HG03565 (cell line): Measurements from ENCODE around the gene ISG15.
"Not testable (repeated sequence)": the region's sequence is repeated elsewhere in the genome, so short reads cannot be mapped to it uniquely, and the experiment has no call there.

ENCODE experiments used
- ATAC-seq: cut with Tn5 transposase; IDR thresholded peaks from one replicate; pipeline ENCODE4 v1.9.1; 2021; ENCODE audit warnings: mild to moderate bottlenecking, moderate library complexity; ENCODE audit not compliant: unreplicated experiment

ISG15 gene

DNA sequence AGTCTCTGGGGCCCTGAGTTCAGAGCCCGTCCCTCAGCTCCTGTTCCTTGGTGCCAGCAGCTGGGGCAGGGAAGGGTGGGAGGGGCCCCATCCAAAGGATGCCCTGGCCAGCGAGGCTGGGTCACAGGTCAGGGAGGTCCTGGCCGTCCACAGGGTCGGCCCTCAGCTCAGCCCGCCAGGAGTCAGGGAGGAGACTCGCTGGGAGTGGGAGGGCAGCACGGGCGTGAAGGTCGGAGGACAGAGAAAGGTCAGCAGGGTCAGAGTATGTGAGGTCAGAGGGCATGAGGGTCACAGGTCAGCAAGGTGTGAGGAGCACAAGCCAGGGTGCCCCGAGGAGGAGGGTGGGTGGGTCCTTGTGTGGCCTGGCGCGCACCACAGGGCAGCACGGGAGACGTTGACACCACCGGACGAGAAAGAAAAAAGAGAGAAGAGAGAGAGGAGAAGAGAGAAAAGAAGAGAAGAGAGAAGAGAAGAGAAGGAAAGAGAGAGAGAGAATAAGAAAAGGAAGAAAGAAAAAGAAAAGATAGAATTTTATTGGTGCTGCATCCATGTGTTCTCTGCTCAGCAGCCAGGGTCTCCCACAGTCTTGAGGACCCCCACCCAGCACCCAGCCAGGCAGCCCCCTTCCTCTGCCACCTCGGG is 38.5 kb upstream of the ISG15 start:
- no peak for ATAC-seq

DNA sequence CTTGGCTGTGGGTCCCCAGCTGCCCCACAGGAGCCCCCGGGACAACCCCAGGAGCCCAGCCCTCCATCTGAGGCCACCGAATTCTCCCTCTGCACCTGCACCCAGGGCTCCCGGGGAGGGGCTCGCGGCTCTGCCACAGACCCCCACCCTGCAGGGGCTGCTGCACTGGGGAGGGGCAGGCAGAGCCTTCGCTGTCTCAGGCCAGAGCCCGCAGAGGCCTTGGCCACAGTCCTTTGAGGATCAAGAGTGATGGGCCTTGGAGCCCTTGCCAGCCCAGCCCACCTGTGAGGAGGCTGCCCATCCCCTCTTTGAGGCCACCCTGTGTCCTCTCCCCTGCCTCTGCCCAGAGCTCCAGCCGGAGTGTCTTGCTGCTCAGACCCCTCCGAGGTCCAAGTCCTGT is 37.9 kb upstream of the ISG15 start:
- ATAC-seq = no peak

DNA sequence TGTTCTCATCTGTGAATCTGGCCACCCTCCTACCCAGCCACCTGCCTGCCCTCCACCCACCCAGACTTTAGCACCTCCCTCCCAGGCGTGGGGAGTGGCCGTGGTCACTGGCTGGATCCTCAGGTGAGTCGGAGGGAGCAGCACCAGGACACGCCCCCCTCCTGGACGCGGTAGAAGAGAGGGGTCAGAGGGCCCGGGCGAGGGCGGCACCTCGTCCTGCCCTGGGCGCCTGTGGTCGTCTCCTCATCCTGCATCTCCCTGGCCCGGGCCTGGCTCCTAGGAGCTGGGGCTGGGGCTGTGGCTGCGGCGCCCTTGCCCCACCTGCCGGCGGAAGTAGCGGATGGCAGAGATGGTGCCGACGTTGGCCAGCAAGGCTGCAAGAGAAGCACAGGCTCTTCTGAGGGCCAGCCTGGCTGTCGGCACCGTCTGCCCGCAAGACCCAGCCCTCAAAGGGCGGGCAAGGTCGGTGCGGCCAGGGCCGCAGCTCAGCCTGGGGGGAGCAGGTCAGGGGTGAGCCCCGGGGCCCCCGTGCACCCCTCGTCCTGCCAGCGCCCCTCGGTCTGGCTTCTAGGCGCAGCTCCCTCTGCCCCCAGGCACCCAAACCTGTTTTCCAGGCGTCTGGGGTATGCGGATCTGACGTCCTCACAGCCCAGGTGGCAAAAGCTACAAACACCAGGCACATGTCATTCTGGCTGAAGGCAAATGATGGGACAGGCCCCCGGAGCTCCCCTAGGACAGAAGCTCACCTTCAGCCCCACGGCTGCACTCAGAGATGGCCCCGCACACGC is 37.2 kb upstream of the ISG15 start:
- no peak for ATAC-seq

GRCh38 chr1:976791-977190 is 36.5 kb upstream of the ISG15 start:
- not testable (repeated sequence) for ATAC-seq

- ATAC-seq = no peak
Observed at GRCh38 chr1:978069-978834, 35.0 kb upstream of the ISG15 start.

DNA sequence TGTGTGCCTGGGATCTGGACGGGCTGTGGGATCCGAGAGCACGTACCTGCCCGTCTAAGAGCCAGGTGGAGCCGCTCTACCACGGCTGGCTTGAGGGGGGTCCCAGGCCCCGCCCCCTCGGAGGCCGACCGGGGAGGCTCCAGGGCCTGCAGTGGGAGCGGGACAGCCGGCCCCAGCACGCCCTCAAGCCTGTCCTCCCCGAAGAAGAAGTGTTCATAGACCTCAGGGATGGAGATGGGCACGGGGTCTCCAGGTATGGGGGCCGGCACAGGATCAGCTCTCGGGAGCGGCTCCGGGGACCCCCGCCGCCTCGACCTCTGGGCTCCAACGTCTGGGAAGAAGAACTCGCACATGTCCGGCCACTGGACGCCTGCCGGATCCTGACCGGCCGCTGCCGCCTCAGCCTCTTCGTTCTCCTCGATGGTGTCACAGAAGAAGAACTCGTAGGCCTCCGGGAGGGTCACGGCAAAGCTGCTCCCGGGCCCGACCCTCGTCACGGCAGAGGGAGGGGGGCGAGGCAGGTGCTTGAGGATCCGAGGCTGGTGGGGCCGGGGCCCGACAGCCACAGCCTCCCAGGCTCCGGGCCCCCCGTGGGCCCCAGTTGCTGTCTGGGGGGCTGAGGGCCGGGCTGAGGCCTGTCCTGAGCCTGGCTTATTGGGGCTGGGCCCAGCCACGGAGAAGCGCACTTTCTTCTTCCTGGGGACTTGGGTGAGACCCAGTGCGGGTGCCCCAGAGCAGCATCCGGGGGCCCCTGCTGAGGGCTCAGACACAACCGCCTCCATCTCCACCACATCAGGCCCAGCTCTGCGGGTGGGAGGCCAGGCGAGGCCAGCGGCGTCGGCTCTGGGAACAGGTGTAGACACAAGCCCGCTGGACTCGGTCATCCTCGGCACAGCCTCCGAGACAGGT is 34.2 kb upstream of the ISG15 start:
- no peak for ATAC-seq

- ATAC-seq = no peak
Observed at GRCh38 chr1:979744-980072, 33.6 kb upstream of the ISG15 start.

- ATAC-seq = no peak
Observed at GRCh38 chr1:980137-980571, 33.1 kb upstream of the ISG15 start.

DNA sequence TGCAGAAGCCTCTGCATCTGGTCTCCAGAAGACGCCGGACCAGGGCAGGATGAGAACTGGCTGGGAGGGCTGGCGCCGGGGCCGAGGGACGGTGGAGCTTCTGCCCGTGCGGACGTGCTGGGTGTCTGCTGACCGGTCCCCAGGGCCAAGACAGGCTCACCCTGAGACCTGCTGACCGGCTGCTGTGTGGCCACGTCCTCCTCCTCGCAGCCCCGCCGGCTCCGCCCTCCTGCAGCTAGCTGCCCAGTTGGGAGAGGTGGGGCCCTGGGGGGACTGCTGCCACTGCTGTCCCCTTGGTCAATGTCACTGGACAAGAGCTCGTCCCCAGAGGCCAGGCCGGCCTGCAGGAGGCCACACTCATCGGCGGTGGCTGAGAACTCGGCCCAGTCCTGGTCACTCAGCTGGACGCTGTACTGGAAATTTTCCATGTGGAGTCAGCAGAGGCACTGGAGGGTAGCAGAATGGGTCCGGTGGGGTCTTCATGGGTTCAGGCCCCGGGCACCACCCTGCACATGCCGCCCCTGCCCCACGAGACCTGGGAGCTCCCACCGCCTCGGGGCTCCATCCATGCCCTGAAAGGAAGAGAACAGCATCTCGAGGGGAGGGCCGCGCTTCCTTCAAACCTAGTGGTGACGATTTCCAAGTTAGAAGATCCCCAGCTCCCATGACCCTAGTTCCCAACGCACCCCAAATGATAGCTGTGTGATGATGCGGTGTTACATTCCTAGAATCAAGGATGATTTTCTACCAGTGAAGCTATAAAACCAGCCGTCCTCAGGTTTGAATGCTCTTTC is 32.5 kb upstream of the ISG15 start:
- ATAC-seq = no peak

DNA sequence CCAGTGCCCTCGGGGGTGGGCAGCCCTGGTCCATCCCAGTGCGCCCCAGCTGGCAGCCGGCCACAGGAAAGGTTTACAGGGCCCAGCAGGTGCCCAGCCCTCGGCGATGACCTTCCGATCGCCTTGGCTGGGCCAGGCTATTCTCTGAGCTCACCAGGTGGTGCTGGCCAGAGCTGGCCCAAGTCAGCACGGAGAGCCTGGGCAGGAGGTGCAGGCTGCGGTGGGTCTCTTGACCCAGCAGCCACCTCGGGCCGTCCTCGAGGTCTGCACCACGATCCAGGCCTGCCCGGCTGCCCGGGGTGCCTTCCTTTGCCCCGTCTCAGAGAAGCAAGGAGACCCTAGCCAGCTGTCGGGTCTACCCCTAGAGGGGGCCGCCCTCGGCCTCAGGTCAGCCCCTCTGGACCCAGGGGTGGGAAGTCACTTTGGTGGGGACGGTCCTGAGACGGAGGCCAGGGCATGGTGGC is 31.8 kb upstream of the ISG15 start:
- no peak for ATAC-seq

GRCh38 chr1:981955-982558 is 31.2 kb upstream of the ISG15 start, which contains the start of gene PERM1:
Gene PERM1 (minus strand): TSS chr1:982093. CDS start chr1:981029, 1,064 bp downstream.
- ATAC-seq = no peak

DNA sequence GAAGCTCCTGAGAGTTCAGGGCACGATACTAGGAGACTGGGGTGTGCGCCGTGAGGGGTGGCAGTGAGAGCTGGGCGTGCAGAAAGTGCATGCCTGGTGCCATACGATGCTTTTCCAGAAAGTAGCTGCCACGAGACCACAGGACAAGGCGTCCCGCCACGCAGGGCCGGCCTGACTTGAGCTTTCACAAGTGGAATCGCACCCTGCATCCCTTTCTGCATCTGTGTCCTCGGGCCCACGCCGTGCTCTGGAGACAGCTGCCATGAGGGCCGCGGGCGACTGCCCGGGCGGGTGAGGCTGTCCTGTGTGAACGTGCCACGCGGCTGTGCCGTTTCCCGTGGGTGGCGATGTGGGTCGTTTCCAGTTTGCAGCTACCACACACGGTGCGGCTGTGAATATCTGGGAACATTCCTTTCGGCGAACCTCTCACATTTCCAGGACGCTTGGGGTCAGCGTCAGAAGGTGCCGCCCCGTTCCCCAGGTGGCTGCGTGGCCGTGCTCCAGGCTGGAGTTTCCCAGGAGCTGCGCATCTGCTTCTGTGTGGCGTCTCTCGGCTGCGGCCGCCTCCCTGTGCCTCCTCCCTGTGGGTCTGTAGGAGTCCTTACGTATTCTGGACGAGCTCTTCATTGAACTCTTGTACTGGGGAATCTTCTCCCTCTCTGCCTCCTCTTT is 30.4 kb upstream of the ISG15 start:
- ATAC-seq = no peak

DNA sequence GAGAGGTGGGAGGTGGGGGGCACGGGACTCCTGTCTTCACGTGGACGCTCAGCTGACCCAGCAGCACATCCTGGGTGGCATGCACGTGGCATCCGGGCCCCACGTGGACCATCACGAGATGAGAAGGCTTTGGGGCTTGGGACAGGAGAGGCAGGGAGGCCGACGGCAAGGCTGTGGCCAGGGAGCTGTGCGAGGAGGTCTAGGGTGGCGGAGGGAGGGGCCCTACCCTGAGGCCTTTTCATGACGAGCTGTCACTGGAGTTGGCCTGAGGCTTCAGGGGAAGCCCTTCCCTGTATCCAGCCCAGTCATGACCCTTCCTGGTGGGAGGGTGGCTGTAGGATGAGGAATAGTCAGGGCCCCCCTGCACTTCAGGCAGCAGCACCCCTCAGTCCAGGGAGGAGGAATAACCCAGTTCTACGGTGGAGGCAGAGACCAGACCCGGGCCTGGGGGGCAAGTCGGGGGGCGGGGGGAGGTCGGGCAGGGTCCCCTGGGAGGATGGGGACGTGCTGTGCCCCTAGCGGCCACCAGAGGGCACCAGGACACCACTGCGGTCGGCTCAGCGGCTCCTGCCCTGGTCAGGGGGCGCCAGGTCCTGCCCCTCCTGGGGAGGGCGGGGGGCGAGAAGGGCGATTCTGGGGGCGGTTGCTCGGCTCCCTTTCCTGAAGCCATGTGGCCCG is 29.4 kb upstream of the ISG15 start:
- no peak for ATAC-seq

- no peak for ATAC-seq
Observed at GRCh38 chr1:984476-984814, 28.9 kb upstream of the ISG15 start.

DNA sequence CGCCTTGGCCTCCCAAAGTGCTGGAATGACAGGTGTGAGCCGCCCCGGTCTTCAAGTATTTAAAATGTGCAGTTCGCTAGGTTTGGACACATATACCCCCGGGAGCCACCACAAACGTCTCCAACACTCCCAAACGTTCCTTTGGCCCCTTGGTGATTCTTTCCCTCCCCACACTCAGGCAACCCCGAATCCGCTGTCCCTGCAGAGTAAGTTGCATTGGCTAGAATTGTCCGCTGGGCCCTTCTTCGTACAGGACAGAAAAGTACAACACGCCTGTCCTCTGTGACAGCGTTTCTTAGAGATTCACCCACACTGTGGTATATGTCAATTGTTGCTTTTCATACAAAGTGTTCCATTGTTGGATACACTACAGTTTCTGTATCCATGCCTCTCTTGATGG is 28.2 kb upstream of the ISG15 start:
- no peak for ATAC-seq

DNA sequence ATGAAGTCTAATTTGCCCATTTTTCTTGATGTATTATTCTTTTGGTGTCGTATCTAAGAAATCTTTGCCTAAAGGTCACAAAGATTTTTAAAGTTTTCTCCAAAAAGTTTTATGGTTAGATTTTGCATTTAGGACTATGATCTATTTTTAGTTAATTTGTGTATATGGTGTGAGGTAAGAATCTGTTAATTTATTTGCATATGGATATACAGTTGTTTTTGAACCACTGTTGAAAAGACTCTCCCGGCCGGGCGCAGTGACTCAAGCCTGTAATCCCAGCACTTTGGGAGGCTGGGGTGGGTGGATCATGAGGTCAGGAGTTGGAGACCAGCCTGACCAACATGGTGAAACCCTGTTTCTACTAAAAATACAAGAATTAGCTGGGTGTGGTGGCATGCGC is 25.2 kb upstream of the ISG15 start:
- ATAC-seq = not testable (repeated sequence)

DNA sequence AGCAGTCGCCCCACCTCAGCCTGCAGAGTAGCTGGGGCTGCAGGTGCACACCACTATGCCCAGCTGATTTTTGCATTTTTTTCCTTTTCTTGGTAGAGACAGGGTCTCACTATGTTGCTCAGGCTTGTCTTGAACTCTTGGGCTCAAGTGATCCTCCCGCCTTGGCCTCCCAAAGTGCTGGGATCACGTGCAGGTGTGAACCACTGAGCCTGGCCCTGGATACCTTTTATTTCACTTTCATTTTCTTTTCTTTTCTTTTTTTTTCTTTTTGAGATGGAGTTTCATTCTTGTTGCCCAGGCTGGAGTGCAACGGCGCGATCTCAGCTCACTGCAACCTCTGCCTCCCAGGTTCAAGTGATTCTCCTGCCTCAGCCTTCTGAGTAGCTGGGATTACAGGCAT is 22.0 kb upstream of the ISG15 start:
- ATAC-seq = not testable (repeated sequence)

- no peak for ATAC-seq
Observed at GRCh38 chr1:991895-992294, 21.4 kb upstream of the ISG15 start.

- no peak for ATAC-seq
Observed at GRCh38 chr1:992362-992761, 20.9 kb upstream of the ISG15 start.
